Measurements from ENCODE around the gene ARX.

The ARX gene

DNA sequence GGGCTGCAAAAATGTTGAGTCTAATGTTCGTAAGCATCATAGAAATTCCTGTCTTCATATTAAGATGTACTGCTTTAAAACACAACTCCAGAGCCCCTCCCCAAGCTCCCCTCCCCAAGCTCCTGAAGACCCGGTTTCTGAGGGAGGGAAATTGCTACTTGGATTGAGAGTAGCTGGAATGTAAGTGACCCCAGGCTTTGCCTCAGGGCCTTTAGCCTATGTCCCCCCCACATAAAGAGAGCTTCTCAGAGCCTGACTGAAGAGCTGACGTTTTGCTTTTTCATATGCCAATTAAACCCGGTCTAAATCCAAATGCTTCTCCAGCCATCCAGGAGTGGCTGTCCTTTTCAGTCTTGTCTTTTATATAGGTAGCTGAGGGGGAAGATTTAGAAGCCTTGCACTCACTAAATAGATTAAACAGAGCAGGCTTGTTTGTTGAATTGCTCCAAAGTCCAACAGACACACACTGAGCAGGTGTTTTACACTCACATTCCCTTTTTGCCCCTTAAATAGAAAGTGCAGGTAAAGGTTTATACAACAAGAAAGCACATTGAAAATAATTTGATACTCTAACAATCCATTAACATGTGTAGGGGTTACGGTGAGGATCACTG is 19.6 kb downstream of the ARX start:
- DNase-seq: no peak

GRCh38 chrX:24993879-24994278 is 21.9 kb downstream of the ARX start:
- DNase-seq: no peak

DNA sequence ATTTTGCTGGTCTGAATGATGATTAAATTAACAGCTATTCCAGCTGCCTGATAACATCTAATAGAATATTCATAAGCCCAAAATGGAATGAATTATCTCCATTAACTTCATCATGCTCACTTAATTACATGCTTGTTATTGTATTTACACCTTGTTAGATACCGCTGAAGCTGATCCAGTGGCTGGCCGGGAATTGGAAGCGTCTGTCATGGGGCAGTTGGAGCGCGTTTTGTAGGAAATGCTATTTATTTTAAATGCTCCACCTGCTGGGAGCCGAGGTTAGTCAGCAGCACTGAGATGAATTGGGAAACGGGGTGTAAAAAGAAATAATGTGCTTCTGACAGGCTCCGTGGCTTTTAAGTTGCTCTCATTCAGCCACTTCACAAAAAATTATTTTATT is 25.2 kb downstream of the ARX start:
- no peak for DNase-seq

- no peak for DNase-seq
Observed at GRCh38 chrX:24988314-24988713, 27.5 kb downstream of the ARX start.

DNA sequence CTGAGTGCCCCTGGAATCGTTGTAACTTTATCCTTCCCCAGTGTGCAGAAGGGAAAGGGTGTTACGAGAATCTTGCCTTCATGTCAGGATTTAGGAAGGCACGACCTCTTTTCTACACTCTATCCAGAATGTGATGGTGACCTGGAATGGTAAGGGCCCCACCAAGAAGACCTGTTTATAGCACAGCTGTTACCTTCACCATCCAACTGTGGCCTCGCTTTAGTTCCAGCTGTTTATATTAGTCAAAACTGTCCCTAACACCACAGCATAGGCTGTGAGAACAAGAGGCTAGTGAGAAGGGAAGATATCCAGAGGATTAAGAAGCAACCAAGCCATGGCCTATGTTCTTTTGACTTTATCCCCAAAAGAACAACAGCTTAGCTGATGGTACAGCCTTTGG is 28.0 kb downstream of the ARX start:
- DNase-seq: no peak

DNA sequence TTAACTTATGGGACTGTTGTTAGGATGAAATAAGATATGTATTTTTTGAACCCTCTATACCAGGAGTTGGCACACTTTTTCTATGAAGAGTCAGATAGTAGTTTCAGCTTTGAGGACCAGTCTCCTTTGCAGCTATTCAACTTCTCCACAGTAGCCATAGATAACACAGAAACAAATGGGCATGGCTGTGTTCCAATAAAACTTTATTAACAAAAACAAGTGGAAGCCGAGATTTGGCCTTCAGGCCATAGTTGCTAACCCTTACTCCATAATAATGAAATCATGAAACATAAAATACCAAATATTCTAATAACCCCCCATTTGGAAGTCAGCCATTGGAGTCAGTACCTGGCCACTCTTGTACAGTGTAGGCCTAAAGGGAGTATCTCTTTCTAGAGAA is 30.6 kb downstream of the ARX start:
- DNase-seq: no peak

GRCh38 chrX:24983931-24984330 is 31.8 kb downstream of the ARX start:
- DNase-seq: no peak

GRCh38 chrX:24982306-24982965 is 33.3 kb downstream of the ARX start:
- DNase-seq: no peak

DNA sequence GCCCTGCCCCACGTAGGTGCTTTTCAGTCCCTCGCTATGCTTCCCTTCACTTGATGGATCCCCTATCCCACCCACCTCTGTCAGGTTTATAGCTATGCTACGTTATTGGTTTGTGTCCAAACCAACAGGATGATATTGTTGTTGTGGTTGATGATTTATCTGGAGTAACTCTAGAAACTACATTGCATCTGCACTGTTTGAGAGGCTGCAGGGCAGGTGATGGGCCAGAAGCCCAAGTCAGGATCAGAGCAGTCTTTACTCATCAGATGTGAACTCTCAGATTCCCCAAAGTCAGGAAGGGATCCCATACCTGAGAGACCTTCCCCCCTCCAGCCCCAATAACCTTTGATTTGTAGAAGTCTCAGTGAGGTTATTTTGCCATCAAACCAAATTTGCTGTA is 34.7 kb downstream of the ARX start:
- DNase-seq: no peak

- no peak for DNase-seq
Observed at GRCh38 chrX:24979081-24979480, 36.7 kb downstream of the ARX start.

DNA sequence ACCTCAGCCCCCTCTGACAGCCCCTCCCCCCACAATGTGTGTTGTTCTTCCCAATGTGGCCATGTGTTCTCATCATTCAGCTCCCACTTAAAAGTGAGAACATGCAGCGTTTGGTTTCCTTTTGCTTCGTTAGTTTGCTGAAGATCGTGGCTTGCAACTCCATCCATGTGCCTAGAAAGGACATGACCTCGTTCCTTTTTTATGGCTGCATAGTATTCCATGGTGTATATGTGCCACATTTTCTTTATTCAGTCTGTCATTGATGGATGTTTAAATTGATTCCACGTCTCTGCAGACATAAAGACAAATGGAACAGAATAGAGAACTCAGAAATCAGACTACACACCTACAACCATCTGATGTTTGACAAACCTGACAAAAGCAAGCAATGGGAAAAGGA is 46.0 kb downstream of the ARX start:
- no peak for DNase-seq

DNA sequence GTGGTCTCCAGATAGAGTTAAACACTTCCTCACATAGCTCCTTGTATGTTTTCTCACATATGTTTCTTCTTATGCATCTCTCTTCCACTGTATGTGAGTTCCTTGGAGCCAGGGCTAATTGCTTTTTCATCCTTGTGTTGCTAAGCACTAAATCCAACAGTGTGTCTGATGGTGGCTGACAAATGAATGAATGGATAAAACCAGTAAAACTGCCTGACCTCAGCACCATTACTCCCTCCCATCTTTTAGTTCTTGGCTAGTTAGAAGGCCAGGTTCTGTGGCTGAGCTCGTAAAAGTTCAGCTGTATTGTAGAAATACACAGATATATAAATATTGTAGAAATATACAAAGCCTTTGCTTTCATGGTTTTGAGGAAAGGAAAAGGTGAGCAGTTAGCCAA is 50.4 kb downstream of the ARX start:
- no peak for DNase-seq

DNA sequence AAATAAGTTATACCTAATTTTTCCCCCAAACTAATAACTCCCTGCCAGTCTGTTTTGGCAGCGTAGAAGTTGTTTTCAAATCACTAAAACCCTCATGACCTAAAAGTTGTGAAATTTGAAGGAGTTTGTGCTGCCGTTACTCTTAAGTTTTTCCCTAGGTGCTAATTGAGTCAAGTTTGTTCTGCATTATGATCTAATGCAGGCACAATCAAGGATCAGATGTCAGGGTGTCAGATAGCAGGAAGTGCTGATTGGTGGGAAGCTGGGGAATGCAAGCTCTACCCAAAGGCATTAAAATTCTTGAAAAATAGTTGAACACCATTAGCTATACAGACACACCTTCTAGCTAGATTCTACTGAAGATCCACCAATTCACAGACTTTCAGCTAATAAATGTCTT is 51.9 kb downstream of the ARX start:
- DNase-seq: no peak

GRCh38 chrX:24961809-24962208 is 54.0 kb downstream of the ARX start:
- DNase-seq: no peak

DNA sequence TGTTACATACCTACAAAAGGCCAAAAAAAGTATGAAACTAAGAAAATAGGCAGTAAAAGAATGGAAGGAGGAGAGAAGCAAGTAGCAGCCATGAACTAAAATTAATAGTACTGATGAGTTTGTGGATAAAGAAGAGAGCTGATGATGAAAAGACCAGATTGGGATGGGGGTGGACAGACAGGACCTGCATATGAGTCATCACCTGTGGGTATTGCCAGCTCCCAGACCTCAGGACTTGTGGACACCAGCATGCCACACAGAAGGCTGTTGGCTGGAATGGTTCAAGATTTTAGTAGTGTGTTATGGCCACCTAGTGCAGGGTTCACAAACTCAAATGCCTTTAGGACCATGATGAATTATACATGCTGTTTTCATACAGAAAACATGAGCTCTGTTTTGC is 58.9 kb downstream of the ARX start:
- no peak for DNase-seq

DNA sequence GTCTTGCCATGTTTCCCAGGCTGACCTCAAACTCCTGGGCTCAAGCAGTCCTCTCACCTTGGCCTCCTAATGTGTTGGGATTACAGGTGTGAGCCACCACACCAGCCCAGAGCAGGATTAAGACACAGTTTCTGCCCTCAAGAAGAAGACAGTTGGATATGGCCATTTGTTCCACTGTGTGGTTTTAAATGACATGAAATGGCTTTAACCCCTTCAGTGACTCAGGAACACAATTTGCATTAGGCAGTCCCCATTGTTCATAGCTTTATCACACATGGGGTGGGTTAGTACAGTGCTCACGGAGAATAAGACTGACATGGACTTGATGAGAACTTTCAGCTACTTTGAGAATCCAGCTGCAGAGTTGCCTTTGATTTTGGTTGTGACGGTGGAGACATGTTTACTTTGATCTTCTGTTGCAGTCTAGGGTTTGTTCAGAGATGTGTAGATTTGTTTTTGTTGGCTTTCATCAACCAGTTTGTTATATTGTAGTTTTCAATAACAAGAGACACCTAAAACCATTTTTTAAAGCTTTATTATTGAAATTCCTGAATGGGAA is 60.3 kb downstream of the ARX start:
- no peak for DNase-seq

DNA sequence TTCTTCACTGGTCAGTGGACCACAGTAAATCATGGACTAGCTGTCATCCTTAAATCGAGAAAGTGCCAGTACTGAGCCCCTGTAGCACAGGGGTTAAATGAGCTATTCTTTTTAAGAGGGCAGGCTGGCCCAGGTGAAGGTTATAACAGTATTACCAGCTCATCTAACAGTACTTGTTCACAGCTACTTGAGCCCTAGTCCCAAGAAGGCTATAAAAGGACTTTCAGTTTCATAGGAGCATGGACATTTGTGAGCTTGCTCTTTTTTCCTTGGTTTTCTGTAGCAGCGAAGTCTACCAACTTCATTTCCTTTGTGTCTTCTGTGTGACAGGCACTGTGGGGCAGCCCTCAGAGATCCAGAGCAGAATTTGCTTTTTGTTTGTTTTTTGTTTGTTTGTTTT is 61.0 kb downstream of the ARX start:
- no peak for DNase-seq
